ENCODE measurements around the gene PDE2A.
"Not testable (repeated sequence)": the region's sequence is repeated elsewhere in the genome, so short reads cannot be mapped to it uniquely, and the experiment has no call there.

The PDE2A gene

GRCh38 chr11:72562431-72562830, 111.8 kb downstream of the PDE2A start:
- no peak overlapping the region for H3K27ac ChIP-seq
- no peaks in the 10 kb centered on the region for H3K9me3 ChIP-seq (ENCODE audit: low read depth, low read length)
- no peak for TF ChIP-seq POLR2AphosphoS5 (IDR thresholded peaks at IDR 0.05; ENCODE audit: borderline replicate concordance, low read depth, low read length)
- no peak for TF ChIP-seq EZH2 (IDR thresholded peaks at IDR 0.05)
- TF ChIP-seq FOXP2 (optimal IDR thresholded peaks at IDR 0.05; ENCODE audit: control extremely low read depth, extremely low read length, insufficient read depth): no peak
- DNase-seq (ENCODE audit: low read depth, low spot score): no peak
- H3K9ac ChIP-seq (ENCODE audit: insufficient read length): no peak overlapping the region
- H3K36me3 ChIP-seq (ENCODE audit: insufficient read depth, low read length): no peaks in the 10 kb centered on the region
- no peak overlapping the region for H3K4me3 ChIP-seq

- Histone ChIP-seq H3K27ac (no peak overlapping the region), H3K9ac (ENCODE audit: insufficient read length) (no peak overlapping the region), H3K9me3 (ENCODE audit: low read depth, low read length) (no peaks in the 10 kb centered on the region), H3K4me3 (no peak overlapping the region), H3K36me3 (ENCODE audit: insufficient read depth, low read length) (no peaks in the 10 kb centered on the region)
- no peak for DNase-seq (ENCODE audit: low read depth, low spot score)
- TF ChIP-seq POLR2AphosphoS5 (IDR thresholded peaks at IDR 0.05; ENCODE audit: borderline replicate concordance, low read depth, low read length) (no peak), FOXP2 (optimal IDR thresholded peaks at IDR 0.05; ENCODE audit: control extremely low read depth, extremely low read length, insufficient read depth) (no peak), EZH2 (IDR thresholded peaks at IDR 0.05) (no peak)
Observed at GRCh38 chr11:72561856-72562255, 112.4 kb downstream of the PDE2A start.

DNA sequence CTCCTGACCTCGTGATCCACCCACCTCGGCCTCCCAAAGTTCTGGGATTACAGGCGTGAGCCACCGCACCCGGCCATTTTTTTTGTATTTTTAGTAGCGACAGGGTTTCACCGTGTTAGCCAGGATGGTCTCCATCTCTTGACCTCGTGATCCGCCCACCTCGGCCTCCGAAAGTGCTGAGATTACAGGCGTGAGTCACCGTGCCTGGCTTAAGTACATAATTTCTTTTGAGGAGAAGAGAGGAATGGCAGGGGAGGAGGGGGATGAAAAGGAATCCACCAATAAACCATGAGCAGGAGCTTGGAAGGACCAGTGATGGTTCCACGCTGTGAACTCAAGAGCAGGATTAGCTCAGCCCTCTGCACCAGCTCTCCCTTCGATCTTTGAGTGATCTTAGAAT, 113.4 kb downstream of the PDE2A start:
- not testable (repeated sequence) for H3K9ac ChIP-seq (ENCODE audit: insufficient read length); H3K36me3 ChIP-seq (ENCODE audit: insufficient read depth, low read length); H3K9me3 ChIP-seq (ENCODE audit: low read depth, low read length); H3K27ac ChIP-seq; DNase-seq (ENCODE audit: low read depth, low spot score); H3K4me3 ChIP-seq

DNA sequence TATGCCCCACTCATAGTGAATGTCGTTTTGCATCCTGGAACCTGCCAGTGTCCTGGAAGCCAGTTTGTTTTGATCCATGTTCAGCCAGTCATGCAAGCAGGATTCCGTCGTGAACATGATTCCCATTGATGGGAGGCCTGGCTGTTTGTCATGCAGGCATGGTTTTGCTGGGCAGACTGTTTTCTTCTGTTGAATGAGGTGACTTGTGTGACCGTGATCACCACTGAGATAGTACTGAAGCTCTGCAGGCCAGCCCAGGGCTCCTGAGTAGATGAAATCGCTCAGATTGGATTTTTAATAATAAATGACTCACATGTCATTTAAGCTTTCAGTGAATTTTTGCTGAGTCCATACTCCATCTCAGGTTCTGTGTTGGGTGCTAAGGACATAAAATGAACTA, 117.8 kb downstream of the PDE2A start:
- H3K36me3 ChIP-seq (ENCODE audit: insufficient read depth, low read length): no peaks in the 10 kb centered on the region
- H3K9me3 ChIP-seq (ENCODE audit: low read depth, low read length): no peaks in the 10 kb centered on the region
- no peak for DNase-seq (ENCODE audit: low read depth, low spot score)
- no peak overlapping the region for H3K9ac ChIP-seq (ENCODE audit: insufficient read length)
- no peak overlapping the region for H3K4me3 ChIP-seq
- TF ChIP-seq POLR2AphosphoS5 (IDR thresholded peaks at IDR 0.05; ENCODE audit: borderline replicate concordance, low read depth, low read length) (no peak), FOXP2 (optimal IDR thresholded peaks at IDR 0.05; ENCODE audit: control extremely low read depth, extremely low read length, insufficient read depth) (no peak), EZH2 (IDR thresholded peaks at IDR 0.05) (no peak)
- no peak overlapping the region for H3K27ac ChIP-seq

DNA sequence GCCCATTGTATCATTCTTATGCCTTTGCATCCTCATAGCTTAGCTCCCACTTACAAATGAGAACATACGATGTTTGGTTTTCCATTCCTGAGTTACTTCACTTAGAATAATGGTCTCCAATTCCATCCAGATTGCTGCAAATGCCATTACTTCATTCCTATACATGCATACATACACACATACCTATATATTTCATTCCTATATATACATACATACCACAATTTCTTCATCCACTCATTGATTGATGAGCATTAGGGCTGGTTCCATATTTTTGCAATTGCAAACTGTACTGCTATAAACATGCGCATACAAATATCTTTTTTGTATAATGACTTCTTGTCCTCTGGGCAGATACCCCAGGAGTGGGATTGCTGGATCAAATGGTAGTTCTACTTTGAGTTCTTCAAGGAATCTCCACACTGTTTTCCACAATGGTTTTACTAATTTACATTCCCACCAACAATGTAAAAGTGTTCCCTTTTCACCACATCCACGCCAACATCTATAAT, 119.2 kb downstream of the PDE2A start:
- not testable (repeated sequence) for DNase-seq (ENCODE audit: low read depth, low spot score); H3K4me3 ChIP-seq; H3K27ac ChIP-seq; H3K9me3 ChIP-seq (ENCODE audit: low read depth, low read length); H3K9ac ChIP-seq (ENCODE audit: insufficient read length); H3K36me3 ChIP-seq (ENCODE audit: insufficient read depth, low read length)

DNA sequence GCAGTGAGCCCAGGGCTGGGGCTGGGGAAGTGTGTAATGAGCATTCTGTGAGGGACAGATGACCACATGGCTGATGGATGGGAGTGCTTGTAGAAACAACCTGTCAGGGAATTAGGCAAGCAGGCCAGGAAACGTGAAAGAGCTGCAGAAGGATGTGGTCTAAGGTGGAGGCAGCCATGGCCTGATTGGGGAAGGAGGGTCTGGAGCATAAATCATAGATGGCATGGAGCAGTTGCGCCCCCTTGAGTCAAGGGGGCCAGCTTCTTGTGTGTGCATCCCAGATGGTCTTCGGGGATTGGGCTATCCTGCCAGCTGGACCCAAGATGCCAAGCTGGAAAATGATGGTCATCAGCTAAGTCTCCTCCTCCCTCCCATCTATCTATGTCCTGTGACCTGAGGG, 120.5 kb downstream of the PDE2A start:
- H3K4me3 ChIP-seq: no peak overlapping the region
- H3K9ac ChIP-seq (ENCODE audit: insufficient read length): no peak overlapping the region
- H3K27ac ChIP-seq: no peak overlapping the region
- H3K36me3 ChIP-seq (ENCODE audit: insufficient read depth, low read length): no peaks in the 10 kb centered on the region
- DNase-seq (ENCODE audit: low read depth, low spot score): no peak
- TF ChIP-seq POLR2AphosphoS5 (IDR thresholded peaks at IDR 0.05; ENCODE audit: borderline replicate concordance, low read depth, low read length): no peak
- TF ChIP-seq FOXP2 (optimal IDR thresholded peaks at IDR 0.05; ENCODE audit: control extremely low read depth, extremely low read length, insufficient read depth): no peak
- no peak for TF ChIP-seq EZH2 (IDR thresholded peaks at IDR 0.05)
- H3K9me3 ChIP-seq (ENCODE audit: low read depth, low read length): no peaks in the 10 kb centered on the region

DNA sequence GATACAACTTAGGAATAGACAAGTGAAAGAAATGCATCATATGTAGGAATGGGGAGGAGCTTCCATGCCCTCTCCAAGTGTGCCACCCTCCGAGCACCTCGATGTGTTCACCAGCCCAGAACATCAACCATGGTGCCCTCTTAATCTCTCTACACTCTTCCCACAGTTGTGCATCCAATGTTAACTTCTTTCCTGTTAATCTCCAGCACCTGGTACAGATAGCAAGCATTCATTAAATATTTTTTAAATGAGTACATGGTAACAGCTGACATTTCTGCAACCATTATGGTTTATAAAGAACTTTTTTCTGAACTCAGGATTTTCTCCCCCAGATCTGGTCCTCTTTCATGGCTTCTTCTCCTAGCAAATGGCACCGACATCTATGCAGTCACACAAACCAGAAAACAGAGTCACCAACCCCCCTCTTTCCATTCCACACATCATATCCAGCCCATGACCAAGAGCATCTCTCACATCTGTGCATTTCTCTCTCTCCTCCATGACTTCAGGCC, 121.8 kb downstream of the PDE2A start:
- Histone ChIP-seq H3K4me3 (no peak overlapping the region), H3K9me3 (ENCODE audit: low read depth, low read length) (no peaks in the 10 kb centered on the region), H3K27ac (no peak overlapping the region), H3K9ac (ENCODE audit: insufficient read length) (no peak overlapping the region), H3K36me3 (ENCODE audit: insufficient read depth, low read length) (no peaks in the 10 kb centered on the region)
- no peak for TF ChIP-seq POLR2AphosphoS5 (IDR thresholded peaks at IDR 0.05; ENCODE audit: borderline replicate concordance, low read depth, low read length)
- TF ChIP-seq EZH2 (IDR thresholded peaks at IDR 0.05): no peak
- no peak for TF ChIP-seq FOXP2 (optimal IDR thresholded peaks at IDR 0.05; ENCODE audit: control extremely low read depth, extremely low read length, insufficient read depth)
- DNase-seq (ENCODE audit: low read depth, low spot score): no peak

DNA sequence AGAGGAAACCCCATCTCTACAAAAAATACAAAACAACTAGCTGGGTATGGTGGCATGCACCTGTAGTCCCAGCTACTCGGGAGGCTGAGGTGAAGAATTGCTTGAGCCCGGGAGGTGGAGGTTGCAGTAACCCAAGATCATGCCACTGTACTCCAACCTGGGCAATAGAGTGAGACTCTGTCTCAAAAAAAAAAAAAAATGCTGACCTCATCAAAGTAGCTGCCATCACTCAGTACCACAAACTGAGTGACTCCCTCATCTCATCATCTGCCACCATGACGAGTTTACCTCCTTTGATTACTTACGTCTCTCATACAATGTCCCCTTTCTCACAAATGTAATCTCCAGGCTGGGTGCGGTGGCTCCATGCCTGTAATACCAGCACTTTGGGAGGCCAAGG, 122.7 kb downstream of the PDE2A start:
- H3K4me3 ChIP-seq: no peak overlapping the region
- H3K27ac ChIP-seq: no peak overlapping the region
- no peak for DNase-seq (ENCODE audit: low read depth, low spot score)
- H3K36me3 ChIP-seq (ENCODE audit: insufficient read depth, low read length): no peaks in the 10 kb centered on the region
- H3K9ac ChIP-seq (ENCODE audit: insufficient read length): no peak overlapping the region
- TF ChIP-seq EZH2 (IDR thresholded peaks at IDR 0.05) (no peak), POLR2AphosphoS5 (IDR thresholded peaks at IDR 0.05; ENCODE audit: borderline replicate concordance, low read depth, low read length) (no peak), FOXP2 (optimal IDR thresholded peaks at IDR 0.05; ENCODE audit: control extremely low read depth, extremely low read length, insufficient read depth) (no peak)
- no peaks in the 10 kb centered on the region for H3K9me3 ChIP-seq (ENCODE audit: low read depth, low read length)

DNA sequence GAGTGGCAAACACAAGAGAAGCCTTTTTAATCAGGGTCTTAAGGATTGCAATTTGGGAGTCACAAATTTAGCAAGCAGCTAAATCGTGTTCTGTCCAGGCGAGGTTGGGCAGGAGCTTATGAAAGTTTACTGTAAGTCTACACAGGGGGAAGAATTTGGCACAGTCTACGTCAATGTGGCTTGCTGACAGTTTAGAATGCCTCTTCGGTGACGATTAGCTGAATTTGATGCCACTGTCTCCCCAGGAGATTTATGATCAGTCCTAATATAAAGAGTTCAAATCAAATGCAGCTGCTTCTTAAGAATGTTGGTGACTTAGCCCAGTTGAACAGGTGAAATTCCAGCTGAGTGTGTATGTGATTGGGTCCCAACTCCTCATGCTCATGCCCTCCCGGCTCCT, 125.8 kb downstream of the PDE2A start:
- no peaks in the 10 kb centered on the region for H3K36me3 ChIP-seq (ENCODE audit: insufficient read depth, low read length)
- no peak overlapping the region for H3K4me3 ChIP-seq
- TF ChIP-seq EZH2 (IDR thresholded peaks at IDR 0.05): no peak
- no peak for TF ChIP-seq FOXP2 (optimal IDR thresholded peaks at IDR 0.05; ENCODE audit: control extremely low read depth, extremely low read length, insufficient read depth)
- TF ChIP-seq POLR2AphosphoS5 (IDR thresholded peaks at IDR 0.05; ENCODE audit: borderline replicate concordance, low read depth, low read length): no peak
- no peaks in the 10 kb centered on the region for H3K9me3 ChIP-seq (ENCODE audit: low read depth, low read length)
- no peak for DNase-seq (ENCODE audit: low read depth, low spot score)
- H3K9ac ChIP-seq (ENCODE audit: insufficient read length): no peak overlapping the region
- no peak overlapping the region for H3K27ac ChIP-seq
